HG02759 (cell line): ENCODE data around the gene MCCC1.
"Not testable (repeated sequence)": the region's sequence is repeated elsewhere in the genome, so short reads cannot be mapped to it uniquely, and the experiment has no call there.

Experiments used
- ATAC-seq: cut with Tn5 transposase; IDR thresholded peaks from one replicate; pipeline ENCODE4 v1.9.1; 2021; ENCODE audit warnings: mild to moderate bottlenecking, moderate library complexity; ENCODE audit not compliant: unreplicated experiment

Gene MCCC1

GRCh38 chr3:183099026-183099837 is at the start of gene MCCC1:
Gene MCCC1, minus strand, starts transcription at chr3:183099496. Its CDS starts 56 bp downstream, at chr3:183099440.
- ATAC-seq: peak; percentile 99

- no peak for ATAC-seq
Observed at GRCh38 chr3:183148056-183148455, 48.8 kb upstream of the MCCC1 start.

GRCh38 chr3:183144363-183144762 is 45.1 kb upstream of the MCCC1 start:
- no peak for ATAC-seq

DNA sequence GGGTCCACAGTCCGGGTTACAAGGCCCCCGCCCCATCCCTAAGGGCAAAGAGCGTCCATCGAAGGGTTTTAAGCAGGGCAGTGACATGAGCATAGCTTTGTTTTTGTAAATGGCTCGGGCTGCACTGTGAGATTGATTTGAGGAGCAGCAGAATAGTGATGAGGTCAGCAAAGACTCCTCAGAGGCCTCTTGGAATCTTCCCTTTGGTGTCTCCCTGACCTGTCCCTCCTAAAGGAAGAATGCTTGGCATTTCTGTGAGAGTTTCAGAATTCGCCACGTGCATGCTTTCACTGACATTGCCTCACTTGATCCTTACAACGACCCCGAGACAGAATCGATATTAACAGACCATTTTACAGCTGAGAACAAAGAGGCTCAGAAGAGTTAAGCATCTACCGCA is 42.9 kb upstream of the MCCC1 start:
- no peak for ATAC-seq

DNA sequence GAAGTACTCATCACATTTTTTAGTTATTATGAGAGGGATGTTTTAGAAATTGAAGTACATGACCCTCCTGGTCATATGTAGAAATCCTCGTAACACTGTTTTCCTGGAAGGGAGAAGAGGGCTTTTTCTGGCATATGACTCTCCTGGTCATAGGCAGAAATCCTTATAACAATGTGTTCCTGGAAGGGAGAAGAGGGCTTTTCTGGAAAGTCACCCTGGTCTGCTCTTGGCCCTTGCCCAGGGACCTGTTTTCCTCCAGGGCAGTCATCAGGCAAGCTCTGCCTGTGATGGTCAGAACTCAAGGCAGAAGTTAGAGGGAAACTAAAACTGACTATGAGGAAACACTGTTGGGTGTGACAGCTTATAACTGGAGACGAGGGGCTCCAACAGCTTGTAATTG is 35.5 kb upstream of the MCCC1 start:
- ATAC-seq: no peak

GRCh38 chr3:183132409-183132808 is 33.1 kb upstream of the MCCC1 start:
- ATAC-seq: no peak

DNA sequence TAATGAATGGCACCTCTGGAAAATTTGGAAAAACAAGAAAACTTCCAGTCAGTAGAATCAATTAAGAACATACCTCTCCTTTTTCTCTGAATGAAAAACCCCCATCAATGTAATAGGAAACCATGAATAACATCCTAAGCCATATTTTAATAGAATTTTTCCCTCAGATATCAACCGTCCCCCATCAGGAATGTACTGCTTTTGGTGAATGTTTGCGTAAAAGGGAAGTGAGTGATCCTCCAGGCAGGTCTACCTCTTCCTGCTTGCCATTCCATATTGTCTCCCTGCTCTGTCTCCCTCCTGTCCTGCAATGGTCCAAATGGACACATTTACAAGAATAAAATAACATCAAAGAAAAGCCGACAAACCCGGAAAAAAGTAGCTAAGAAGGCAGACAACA is 32.4 kb upstream of the MCCC1 start:
- no peak for ATAC-seq

GRCh38 chr3:183131186-183131725 is 32.0 kb upstream of the MCCC1 start:
- ATAC-seq: no peak

GRCh38 chr3:183129243-183129642 is 29.9 kb upstream of the MCCC1 start:
- no peak for ATAC-seq

- ATAC-seq: no peak
Observed at GRCh38 chr3:183128709-183129108, 29.4 kb upstream of the MCCC1 start.

- ATAC-seq: no peak
Observed at GRCh38 chr3:183123891-183124290, 24.6 kb upstream of the MCCC1 start.

- ATAC-seq: no peak
Observed at GRCh38 chr3:183122257-183122932, 23.1 kb upstream of the MCCC1 start.

DNA sequence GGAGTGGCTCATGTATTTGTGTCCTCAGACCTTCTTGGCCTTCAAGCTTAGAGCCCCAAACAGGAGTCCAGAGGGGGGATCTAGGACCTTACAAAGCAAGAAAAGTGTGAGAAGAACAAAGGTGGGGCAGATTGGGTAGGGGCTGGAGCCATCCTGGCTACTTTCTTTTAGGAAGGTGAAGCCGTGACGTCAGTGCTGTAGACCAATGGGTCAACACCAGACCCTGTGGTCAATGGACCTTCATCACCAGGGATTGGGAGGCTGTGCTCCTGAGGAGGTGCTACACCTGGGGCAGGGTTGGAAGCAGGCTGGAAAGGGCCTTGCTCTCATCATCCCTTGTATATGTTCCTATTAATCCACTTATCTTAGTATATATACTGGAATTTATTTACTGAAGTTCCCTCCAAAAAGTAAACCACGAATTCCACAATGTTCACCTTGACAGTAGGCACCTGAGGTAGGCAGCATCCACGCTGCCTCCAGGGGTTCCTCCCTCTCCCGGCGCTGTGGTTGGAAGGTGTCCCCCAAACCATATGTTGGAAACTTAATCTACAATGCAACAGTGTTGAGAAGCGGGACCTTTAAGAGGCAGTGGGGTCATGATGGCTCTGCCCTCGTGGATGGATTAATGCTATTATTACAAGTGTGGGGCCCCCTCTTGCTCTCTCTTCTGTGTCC is 21.4 kb upstream of the MCCC1 start:
- no peak for ATAC-seq

GRCh38 chr3:183117056-183117455 is 17.8 kb upstream of the MCCC1 start:
- ATAC-seq: no peak

GRCh38 chr3:183116025-183116614 is 16.8 kb upstream of the MCCC1 start:
- peak; percentile 90 for ATAC-seq

DNA sequence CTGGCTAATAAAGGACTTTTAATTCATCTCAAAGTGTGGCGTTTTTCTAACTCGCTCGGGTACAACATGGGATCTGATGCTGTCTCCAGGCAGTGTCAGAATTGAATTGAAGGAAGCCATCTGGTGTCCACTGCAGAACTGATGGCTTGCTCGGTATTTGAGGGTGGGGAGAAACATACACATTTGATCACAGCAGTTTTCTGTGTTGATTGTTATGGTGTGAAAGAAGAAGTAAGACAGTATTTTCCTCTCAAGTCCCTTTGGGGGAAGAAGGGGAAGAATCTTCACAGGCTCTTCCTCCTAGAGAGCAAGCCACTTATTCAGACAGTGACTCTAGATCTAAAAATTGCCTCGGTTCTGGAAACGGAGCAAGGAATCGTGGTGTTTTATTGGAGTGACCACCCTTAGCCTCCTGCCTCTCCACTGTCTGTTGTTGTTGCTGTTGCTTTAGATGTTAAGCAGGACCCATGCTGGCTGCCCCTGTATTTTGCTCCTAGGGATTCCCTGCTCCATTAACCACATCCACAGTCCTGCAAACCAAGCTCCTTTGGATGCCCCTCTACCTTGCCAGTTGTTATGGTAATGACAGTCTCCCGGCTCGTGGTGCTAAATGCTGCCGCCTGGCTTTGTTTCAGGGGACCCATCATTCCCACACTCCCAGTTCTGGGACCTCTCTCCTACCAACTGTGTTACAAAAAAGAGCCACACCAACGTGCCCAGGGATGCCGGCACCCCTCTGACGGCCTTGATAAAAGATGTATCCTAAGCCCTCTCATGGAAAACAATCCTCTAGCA is 15.3 kb upstream of the MCCC1 start:
- ATAC-seq: no peak

- ATAC-seq: not testable (repeated sequence)
Observed at GRCh38 chr3:183109847-183110246, 10.6 kb upstream of the MCCC1 start.

- ATAC-seq: no peak
Observed at GRCh38 chr3:183108470-183108869, 9.2 kb upstream of the MCCC1 start.

GRCh38 chr3:183108001-183108449 is 8.7 kb upstream of the MCCC1 start:
- no peak for ATAC-seq

GRCh38 chr3:183107372-183107771 is 8.1 kb upstream of the MCCC1 start:
- ATAC-seq: not testable (repeated sequence)
